NCI-H2029 (cell line): ENCODE measurements around the gene HIVEP1.
"Not testable (repeated sequence)": the region's sequence is repeated elsewhere in the genome, so short reads cannot be mapped to it uniquely, and the experiment has no call there.

Experiments used
- DNase-seq: peaks from one replicate; lab custom pipeline; 2025; lab: John Stamatoyannopoulos, UW

HIVEP1 gene

GRCh38 chr6:12160326-12160725 is 148.2 kb downstream of the HIVEP1 start:
- DNase-seq = no peak

DNA sequence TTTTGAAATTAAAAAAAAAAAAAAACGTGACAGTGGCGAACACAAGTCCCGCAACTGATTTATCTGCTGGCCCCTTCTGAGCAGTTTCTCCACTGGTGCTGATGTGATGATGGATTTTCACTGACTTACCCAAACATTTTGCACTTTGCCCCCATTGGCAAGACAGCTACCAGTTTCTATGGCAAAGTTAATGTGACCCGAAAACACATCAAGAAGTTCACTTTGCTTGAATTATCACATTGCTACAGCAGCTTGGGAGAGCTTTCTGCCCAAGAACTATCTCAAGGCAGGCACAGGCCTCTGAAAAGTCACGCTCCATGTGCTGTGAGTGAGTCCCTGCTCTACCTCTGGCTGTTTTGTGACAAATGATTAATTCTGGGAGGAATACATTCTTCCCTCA is 150.1 kb downstream of the HIVEP1 start:
- DNase-seq = no peak

DNA sequence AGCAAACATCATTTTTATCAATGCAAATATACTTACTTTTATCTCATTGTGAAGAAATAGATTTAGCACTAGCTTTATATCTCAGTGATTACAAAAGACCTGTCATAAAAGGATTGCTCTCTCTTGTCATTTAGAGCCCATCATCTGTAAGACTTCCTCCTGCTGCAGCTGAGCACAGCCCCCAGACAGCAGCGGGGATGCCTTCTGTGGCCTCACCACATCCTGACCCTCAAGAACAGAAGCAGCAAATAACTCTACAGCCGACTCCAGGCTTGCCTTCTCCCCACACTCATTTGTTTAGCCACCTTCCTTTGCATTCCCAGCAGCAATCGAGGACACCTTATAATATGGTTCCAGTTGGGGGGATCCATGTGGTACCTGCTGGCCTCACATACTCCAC is 151.0 kb downstream of the HIVEP1 start:
- no peak for DNase-seq

- DNase-seq = no peak
Measured at GRCh38 chr6:12163744-12164507, 151.8 kb downstream of the HIVEP1 start.

GRCh38 chr6:12164508-12164770 is 152.3 kb downstream of the HIVEP1 start:
- DNase-seq = no peak

DNA sequence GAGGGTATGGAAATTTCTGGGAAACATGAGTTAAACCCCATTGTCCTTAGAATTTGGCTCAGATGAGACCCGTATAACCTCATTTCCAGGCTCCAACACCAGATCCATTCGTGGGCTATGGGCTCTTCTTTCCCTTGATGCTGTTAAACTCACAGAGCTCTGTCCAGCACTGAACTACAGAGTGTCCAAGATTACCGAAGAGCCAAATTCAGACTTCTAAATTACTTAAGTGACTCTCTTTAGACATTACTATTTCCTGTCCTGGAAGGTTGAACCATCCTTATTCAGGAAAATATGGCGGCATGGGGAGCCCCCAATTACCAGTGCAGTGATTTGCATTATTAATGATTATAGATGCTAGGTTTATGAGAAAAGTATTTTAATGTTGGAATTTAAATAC is 153.2 kb downstream of the HIVEP1 start:
- DNase-seq = no peak

GRCh38 chr6:12165722-12166280 is 153.7 kb downstream of the HIVEP1 start:
- no peak for DNase-seq

- DNase-seq = no peak
Measured at GRCh38 chr6:12169377-12169776, 157.3 kb downstream of the HIVEP1 start.

DNA sequence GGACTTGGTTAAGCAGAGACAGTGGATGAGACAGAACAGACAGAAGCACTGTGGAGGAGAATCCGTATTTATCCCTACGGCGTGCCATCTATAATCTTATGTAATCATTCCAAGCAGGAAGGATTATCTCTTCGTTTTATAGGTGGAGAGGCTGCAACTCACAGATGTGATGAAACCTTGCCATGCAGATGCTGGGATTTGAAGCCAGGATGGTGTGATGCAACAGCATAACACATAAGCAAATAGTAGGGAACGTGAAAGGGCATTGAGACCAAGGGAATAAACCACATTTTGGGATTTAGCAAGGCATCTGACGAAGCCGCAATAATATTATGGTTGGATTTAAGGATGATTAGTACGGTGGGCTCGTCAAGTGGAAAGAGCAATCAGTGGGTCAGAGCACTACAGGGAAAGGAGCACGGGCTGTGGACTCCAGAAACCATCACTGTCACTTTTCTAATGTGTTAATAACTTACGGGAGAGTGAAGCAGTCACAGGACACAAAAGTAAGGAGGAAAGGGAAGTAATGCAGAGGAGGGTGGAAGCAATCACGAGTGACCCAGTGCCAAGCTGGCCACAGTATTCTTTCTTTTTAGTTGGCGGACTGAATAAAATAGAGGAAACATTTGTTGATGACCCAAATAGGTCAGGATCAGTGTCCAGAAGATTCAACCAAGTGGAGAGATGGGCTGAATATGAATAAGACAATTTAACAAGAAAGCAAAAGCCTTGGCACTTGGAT is 158.4 kb downstream of the HIVEP1 start:
- no peak for DNase-seq

DNA sequence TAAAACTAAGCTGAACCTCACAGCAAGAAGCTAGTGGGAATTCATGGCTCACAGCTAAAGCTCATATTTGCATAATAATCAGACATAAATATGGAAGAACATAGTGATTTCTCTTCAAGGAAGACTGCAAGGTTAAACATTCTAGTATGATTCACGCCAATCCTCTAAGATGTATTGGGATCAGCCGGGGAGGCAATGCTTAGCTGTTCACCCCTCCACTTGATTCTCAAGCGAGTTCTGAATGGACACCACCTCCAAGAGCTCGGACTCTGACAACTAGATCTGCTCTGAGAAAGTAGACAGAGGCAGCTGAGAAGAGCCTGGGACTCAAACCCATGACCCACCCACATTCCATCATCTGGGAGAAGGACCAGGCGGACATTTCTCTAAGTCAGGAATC is 159.6 kb downstream of the HIVEP1 start:
- DNase-seq = no peak

GRCh38 chr6:12172572-12172971 is 160.5 kb downstream of the HIVEP1 start:
- no peak for DNase-seq

DNA sequence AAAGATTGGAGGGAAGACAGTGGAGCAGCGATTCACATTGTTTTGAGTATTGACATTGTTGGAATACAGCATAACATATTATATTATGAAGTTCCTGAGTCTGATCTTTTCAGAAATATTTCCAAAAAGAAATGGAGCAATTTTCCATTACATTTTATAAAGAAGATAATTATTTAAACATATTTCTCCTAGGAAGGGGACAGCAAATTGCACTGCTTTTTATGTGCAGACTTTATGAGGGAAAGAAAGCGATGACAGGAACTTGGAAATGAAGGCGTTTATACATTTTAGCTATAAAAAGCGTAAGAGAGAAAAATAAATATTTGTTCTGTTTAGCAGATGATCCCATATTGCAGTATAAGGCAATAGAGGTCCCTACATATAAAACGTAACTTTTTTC is 161.1 kb downstream of the HIVEP1 start:
- no peak for DNase-seq

GRCh38 chr6:12173661-12174060 is 161.5 kb downstream of the HIVEP1 start:
- no peak for DNase-seq

GRCh38 chr6:12174878-12175277 is 162.8 kb downstream of the HIVEP1 start:
- no peak for DNase-seq

- no peak for DNase-seq
Measured at GRCh38 chr6:12175626-12176025, 163.5 kb downstream of the HIVEP1 start.

- DNase-seq = not testable (repeated sequence)
Measured at GRCh38 chr6:12176782-12177181, 164.7 kb downstream of the HIVEP1 start.

GRCh38 chr6:12178521-12178920 is 166.4 kb downstream of the HIVEP1 start:
- DNase-seq = no peak

DNA sequence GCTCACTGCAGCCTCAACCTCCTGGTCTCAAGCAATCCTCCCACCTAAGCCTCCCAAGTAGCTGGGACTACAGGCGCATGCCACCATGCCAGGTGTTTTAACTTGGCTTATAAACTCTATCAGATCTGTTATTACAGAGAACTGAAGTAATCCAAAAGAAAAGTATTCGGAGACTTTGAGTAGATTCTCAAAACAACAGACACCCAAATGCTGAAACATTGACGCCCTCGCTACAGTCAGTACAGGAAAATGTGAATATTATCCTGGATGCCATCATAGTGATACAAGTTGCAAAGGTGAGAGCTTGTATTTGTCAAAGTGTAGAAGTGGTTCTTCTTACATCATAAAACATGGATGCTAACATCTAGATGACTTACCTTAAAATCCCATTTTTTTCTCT is 169.4 kb downstream of the HIVEP1 start:
- DNase-seq = no peak

DNA sequence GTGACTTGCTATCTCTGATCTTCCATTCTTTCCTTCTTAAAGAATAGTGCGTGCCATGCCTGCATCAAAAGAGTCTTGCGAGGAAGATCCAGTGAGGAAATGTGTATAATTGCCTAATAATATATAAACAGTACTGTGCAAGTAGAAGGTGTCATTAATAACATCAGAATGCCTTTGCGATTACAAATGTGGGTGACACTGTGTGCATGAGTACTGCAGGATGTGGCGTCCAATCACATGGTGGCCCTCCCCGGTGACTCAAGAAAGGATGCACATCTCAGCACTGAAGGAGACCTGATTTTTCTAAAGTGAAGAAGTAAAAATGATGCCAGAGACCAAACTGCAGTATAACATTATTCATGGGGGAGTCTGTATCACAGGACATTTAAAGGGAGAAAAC is 170.6 kb downstream of the HIVEP1 start:
- DNase-seq = no peak

DNA sequence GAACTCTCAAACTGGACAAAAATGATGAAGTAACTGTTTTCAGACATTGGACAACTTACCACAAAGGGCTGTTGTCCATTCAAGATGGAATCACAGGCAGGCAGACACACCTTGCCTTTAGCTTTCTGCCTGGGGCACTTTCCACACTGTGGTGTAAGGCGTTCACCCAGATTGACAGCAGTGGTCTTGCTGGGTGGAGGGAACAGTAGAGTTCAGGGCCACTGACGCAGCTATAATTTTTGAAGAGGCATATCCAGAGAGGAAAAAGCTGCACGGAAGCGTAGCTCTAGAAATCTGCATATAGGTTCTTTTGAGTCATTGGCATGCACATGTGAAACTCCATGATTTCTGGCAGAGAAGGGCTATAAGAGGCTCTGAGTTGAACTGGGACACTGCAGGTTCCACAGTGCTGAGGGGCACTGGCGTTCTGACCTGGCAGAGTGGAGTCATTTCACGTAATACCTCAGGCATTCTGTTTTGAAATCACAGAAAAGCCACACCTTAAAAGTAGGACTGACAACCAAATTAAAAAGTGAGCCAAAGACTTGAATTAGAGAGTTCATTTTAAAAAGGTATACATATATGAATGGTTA is 173.1 kb downstream of the HIVEP1 start:
- DNase-seq = no peak

GRCh38 chr6:12186528-12186927 is 174.4 kb downstream of the HIVEP1 start:
- no peak for DNase-seq

- no peak for DNase-seq
Measured at GRCh38 chr6:12189150-12189549, 177.0 kb downstream of the HIVEP1 start.

GRCh38 chr6:12189661-12190060 is 177.5 kb downstream of the HIVEP1 start:
- no peak for DNase-seq
